ENCODE results near the gene NEUROD2.

NEUROD2 gene

GRCh38 chr17:39618246-39618913 lies 10.7 kb upstream of the NEUROD2 start:
- DNase-seq: no peak

DNA sequence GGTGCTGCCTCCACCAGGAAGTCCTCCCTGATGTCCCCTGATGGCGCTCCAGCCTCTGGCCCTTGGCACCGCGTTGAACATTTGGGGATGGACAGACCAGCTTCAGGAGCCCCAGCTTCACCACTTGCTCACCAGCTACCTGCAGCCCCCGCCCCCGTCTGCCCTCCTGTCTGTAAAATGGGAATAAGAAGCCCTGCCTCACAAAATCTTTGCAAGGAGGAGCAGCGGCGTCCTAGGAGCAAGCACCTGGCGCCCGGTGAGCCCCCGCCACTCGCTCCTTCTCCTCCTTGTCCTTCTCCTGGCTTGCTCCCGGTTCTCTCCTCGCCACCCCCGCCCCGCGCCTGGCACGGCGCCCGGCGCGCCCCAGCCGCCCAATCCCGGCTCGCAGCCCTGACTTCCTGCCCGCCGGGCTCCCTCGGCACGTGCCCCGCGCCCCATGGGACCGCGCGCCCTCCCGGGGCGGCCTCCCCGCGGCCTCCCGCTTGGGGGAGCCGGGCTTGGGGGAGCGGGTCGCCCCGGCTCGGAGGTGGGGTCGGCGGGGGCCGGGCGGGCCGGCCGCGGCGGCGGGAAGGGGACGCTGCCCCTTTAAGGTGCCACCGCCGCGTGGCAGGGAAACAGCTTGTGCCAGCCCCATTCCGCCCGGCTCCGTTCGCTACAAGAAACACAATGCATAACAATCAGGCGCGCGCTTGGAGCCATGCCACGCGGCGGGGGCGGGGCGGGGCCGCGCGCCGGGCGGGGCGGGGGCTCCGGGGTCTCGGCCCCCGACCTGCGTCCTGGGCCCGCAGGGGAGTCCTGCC lies 9.9 kb upstream of the NEUROD2 start:
- DNase-seq: peak; percentile 58

- no peak for DNase-seq
Observed at GRCh38 chr17:39617100-39617445, 9.4 kb upstream of the NEUROD2 start.

DNA sequence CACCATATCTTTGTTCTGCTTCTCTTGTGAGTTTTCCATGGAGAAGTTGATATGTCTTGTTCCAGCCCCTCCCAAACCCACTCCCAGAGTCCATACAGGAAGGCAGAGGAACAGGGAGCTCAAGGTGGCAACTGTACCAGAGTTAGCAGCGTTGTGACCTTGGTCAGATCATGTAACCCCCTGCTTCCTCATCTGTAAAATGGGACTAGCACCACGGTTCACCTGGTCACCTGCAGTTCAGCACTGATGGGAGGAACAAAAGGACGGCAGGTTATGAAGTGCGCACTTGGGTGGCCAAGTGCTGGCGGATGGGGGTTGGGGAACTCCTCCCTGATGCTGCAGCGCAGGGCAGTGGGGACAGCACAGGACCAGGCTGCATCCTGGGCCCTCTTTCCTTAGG lies 7.7 kb upstream of the NEUROD2 start:
- DNase-seq: no peak

DNA sequence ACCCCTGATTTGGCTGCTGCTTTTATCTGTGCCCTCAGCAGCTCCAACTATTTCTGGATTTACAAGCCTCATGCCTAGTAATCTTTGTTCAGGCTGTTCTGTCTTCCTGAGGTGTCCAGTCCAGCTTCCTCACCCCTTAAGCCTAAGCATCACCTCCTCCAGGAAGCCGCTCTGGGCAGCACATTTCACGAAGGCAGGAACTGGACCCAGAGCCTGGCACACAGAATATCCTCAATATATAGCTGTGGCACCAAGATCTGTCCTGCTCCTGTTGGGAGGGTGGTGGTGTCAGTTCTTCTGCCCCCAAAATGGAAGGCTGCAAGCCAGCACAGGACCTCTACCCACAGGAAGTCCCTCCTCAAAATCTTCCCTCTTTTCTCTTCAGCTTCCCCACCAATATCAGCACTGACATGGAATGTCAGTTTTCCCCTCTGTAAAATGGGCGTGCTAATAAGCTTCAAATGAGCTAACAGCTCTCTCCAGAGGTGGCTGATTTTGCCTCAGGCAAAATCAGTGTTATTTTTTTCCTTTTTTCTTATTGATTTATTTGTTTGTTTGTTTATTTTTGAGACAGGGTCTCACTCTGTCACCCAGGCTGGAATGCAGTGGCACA lies 6.9 kb upstream of the NEUROD2 start:
- DNase-seq: no peak

- DNase-seq: no peak
Observed at GRCh38 chr17:39612935-39613464, 5.3 kb upstream of the NEUROD2 start.

DNA sequence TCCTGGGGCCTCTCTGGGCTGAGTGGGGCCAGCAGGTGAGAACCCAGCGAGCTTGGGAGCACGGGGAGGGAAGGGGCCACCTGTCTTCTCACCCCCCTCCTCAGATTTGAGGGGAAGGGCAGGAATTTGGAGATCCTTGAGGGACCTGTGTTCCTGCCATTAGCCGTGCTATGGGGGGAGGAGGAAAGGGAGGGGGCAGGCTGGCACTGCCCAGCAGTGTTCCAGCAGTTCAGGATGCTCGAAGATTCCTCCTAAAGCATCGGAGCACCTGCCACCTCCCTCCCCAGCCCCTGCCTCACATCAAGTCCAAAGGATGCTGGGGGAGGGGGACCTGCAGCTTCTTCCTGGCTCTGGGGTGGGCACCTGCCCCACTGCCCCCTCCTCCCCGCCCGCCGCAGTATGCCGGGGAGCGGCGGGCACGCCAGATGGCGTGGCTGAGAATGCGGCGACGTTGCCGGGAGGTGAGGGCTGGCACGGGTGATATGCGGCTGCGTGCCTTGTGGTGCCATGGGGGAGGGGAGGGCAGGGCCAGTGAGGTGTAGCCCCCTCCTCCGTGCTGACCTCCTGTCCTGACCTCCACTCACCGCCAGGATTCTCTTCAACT lies 4.7 kb upstream of the NEUROD2 start:
- DNase-seq: no peak

- DNase-seq: no peak
Observed at GRCh38 chr17:39611401-39612112, 3.8 kb upstream of the NEUROD2 start.

GRCh38 chr17:39609416-39610025 lies 1.8 kb upstream of the NEUROD2 start:
- no peak for DNase-seq

- DNase-seq: no peak
Observed at GRCh38 chr17:39608142-39608981, 642 bp upstream of the NEUROD2 start.

GRCh38 chr17:39607057-39607850 lies 466 bp downstream of the NEUROD2 start:
- DNase-seq: no peak

GRCh38 chr17:39606434-39607056 lies 1.2 kb downstream of the NEUROD2 start:
- DNase-seq: no peak

DNA sequence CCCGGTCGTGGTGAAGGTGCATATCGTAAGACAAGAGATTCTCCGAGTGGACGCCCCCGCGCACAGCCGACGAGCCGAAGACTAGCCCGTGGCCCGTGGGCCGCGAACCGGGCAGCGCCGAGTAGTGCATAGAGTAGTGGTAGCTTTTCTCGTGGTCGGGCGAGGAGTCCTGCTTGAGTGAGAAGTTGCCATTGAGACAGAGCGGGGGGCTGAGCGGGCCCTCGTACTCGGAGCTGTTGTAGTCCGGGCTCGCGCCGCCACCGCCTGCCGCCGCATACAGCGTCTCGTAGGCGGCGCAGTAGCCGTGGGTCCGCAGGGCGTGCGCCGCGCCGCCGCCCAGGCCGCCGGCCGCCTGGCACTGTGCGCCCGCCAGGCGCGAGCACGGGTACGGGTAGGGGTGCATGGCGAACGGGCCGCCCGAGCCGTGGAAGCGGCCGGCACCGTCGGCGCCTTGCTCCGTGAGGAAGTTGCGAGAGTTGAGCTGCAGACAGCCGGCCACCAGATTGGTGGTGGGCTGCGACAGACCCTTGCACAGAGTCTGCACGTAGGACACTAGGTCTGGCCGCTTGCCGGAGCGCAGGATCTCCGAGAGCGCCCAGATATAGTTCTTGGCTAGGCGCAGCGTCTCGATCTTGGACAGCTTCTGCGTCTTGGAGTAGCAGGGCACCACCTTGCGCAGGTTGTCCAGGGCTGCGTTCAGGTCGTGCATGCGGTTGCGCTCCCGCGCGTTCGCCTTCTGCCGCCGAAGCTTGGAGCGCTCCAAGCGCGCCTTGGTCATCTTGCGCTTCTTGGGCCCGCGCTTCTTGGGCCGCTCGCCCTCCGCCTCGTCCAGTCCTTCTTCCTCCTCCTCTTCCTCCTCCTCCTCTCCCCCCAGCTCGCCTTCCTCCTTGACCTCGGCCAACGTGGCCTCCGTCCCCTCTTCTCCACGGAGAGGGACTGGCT lies 2.0 kb downstream of the NEUROD2 start:
- DNase-seq: no peak

GRCh38 chr17:39604911-39605491 lies 2.7 kb downstream of the NEUROD2 start:
- DNase-seq: no peak

GRCh38 chr17:39603304-39604016 lies 4.3 kb downstream of the NEUROD2 start:
- DNase-seq: no peak

- DNase-seq: no peak
Observed at GRCh38 chr17:39602533-39603303, 5.0 kb downstream of the NEUROD2 start.

Data from fibroblast of skin of right biceps (primary cell).